Activated T-helper 2 cell treated with anti-CD3 and anti-CD28 coated beads, Interferon-gamma antibody, Interleukin-2, Interleukin-4, amounts not matched to agents 10 μg/mL and 5 μg/mL and 100 μg/mL, durations not matched to agents 14 hours and 24 hours and 36 hours (primary cell): Measurements from ENCODE around the gene CD200R1. TPM values are rescaled to one million over a fixed set of nuclear protein-coding genes. Genes with fewer than 3 reads are reported as not detected.

Source experiments
- DNase-seq: peaks from one replicate; pipeline ENCODE4 v3.0.0; 2021; ENCODE audit warnings: low spot score
- H3K27ac Mint-ChIP-seq: one replicate; pipeline ENCODE4 v1.8.0; 2021; ENCODE audit warnings: mixed read lengths
- H3K27me3 Mint-ChIP-seq: one replicate; pipeline ENCODE4 v1.8.0; 2021; ENCODE audit warnings: low read depth, mixed read lengths
- H3K36me3 Mint-ChIP-seq: one replicate; pipeline ENCODE4 v1.8.0; 2021; ENCODE audit warnings: low read depth, mixed read lengths
- H3K4me1 Mint-ChIP-seq: one replicate; pipeline ENCODE4 v1.8.0; 2021; ENCODE audit warnings: low read depth, mixed read lengths
- H3K4me3 Mint-ChIP-seq: one replicate; pipeline ENCODE4 v1.8.0; 2021; ENCODE audit warnings: low read depth, mild to moderate bottlenecking, moderate library complexity, mixed read lengths
- H3K9me3 Mint-ChIP-seq: one replicate; pipeline ENCODE4 v1.8.0; 2021; ENCODE audit warnings: mixed read lengths
- intact Hi-C: fragments of 100-400 bp; cut with micrococcal nuclease; formaldehyde crosslinking; loops from one replicate; pipeline ENCODE4 v1.15.1; 2023
- total RNA-seq: library from RNA; stranded (reverse); gene quantifications from 2 replicates; pipeline ENCODE4 v1.2.3, GENCODE V29; 2022

The CD200R1 gene
- total RNA-seq, 1 donor from 2014 or later: 3.4 TPM

GRCh38 chr3:112904786-112905185 lies 70.1 kb downstream of the CD200R1 start:
- Mint-ChIP-seq H3K36me3 (no peaks in the 10 kb centered on the region), H3K4me3 (no peak overlapping the region), H3K9me3 (peaks cover 21% of the 10 kb centered on the region), H3K4me1 (peaks cover 14% of the 10 kb centered on the region), H3K27ac (no peak overlapping the region), H3K27me3 (no peaks in the 10 kb centered on the region)
- intact Hi-C loops: no loop called here
- DNase-seq: no peak

DNA sequence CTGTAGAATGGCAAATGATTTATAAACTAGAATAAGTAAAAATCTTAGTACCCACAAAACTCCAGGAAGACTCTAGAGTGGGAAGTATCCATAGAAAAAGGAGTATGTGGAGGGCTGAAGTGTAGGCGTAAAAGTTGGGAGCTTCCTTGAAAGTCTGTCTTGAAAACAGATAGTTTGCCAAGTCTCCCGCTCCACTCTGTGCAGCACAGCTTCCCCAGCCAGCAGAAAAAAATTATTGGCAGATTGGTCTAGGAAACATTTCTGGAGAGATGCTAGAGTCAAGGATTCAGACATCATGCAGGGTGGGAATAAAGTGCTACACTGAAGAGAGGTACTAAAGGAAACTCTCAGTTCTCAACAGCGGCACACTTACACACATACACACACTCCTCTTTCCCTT lies 74.8 kb downstream of the CD200R1 start:
- Mint-ChIP-seq H3K4me1 (no peaks in the 10 kb centered on the region), H3K27me3 (peaks cover 3% of the 10 kb centered on the region), H3K9me3 (peaks cover 21% of the 10 kb centered on the region), H3K4me3 (no peak overlapping the region), H3K36me3 (no peaks in the 10 kb centered on the region), H3K27ac (no peak overlapping the region)
- DNase-seq: no peak
- intact Hi-C loops: no loop called here

GRCh38 chr3:112897791-112898190 lies 77.1 kb downstream of the CD200R1 start:
- Mint-ChIP-seq H3K27me3 (peaks cover 3% of the 10 kb centered on the region), H3K9me3 (peaks cover 1% of the 10 kb centered on the region), H3K27ac (no peak overlapping the region), H3K4me3 (no peak overlapping the region), H3K36me3 (no peaks in the 10 kb centered on the region), H3K4me1 (no peaks in the 10 kb centered on the region)
- intact Hi-C loops: no loop called here
- no peak for DNase-seq

DNA sequence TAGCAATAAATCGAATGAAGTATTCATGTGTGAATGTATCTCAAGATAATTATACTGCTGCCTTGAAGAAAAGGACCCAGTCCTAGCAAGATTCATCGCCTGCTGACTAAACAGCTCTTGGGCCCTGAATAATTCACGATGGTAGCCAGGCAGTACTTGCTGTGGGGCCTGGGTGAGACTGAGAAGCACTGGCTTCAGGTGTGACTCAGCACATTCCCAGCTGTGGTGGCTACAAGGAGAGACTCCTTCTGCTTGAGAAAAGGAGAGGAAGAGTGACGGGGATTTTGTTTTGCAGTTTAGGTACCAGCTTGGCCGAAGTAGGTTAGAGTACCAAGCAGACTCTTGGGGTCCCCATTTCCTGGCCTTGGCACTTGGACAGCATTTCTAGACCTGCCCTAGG lies 80.6 kb downstream of the CD200R1 start:
- Mint-ChIP-seq H3K4me1 (no peaks in the 10 kb centered on the region), H3K36me3 (no peaks in the 10 kb centered on the region), H3K9me3 (no peaks in the 10 kb centered on the region), H3K27me3 (peaks cover 3% of the 10 kb centered on the region), H3K27ac (no peak overlapping the region), H3K4me3 (no peak overlapping the region)
- intact Hi-C loops: no loop called here
- no peak for DNase-seq

- Mint-ChIP-seq H3K36me3 (no peaks in the 10 kb centered on the region), H3K4me3 (no peak overlapping the region), H3K9me3 (no peaks in the 10 kb centered on the region), H3K27ac (no peak overlapping the region), H3K27me3 (peaks cover 4% of the 10 kb centered on the region), H3K4me1 (no peaks in the 10 kb centered on the region)
- no peak for DNase-seq
- intact Hi-C loops: no loop called here
Observed at GRCh38 chr3:112889357-112889756, 85.5 kb downstream of the CD200R1 start.

GRCh38 chr3:112888381-112889085 lies 86.4 kb downstream of the CD200R1 start:
- Mint-ChIP-seq H3K9me3 (no peaks in the 10 kb centered on the region), H3K27me3 (peaks cover 4% of the 10 kb centered on the region), H3K27ac (no peak overlapping the region), H3K4me1 (no peaks in the 10 kb centered on the region), H3K4me3 (no peak overlapping the region), H3K36me3 (no peaks in the 10 kb centered on the region)
- intact Hi-C loops: no loop called here
- DNase-seq: no peak

DNA sequence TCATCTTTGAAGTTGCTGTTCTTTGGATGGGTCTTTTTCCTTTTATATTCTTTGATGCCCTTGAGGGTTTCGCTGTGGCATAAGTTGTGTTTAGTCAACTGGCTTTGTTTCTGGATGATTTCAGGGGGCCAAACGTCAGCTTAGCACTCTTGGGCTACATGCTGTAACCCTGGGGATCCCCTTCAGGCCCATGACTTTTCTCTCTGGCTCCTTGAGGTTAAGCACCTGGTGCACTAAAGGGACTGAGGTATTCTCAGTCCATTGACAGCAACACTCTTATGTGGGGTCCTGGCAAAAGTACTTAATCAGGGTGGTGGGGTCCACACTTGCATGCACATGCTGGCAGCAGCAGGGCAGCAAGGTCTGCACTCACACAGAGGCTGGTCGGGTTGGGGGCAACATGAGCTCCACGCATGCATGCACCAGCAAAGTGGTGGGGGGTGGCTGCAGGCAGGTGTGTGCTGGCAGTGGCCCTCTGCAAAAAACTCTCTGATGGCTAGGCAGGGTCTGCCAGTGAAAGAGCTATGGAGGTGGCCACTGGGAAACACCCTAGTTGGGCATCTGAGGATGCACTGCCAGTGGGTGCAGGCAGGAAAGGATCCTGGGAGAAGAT lies 90.1 kb downstream of the CD200R1 start:
- intact Hi-C loops: no loop called here
- Mint-ChIP-seq H3K4me1 (no peaks in the 10 kb centered on the region), H3K4me3 (no peak overlapping the region), H3K9me3 (no peaks in the 10 kb centered on the region), H3K27me3 (peaks cover 10% of the 10 kb centered on the region), H3K36me3 (no peaks in the 10 kb centered on the region), H3K27ac (no peak overlapping the region)
- no peak for DNase-seq

GRCh38 chr3:112881891-112882290 lies 93.0 kb downstream of the CD200R1 start:
- intact Hi-C loops: no loop called here
- H3K9me3 Mint-ChIP-seq: peaks cover 7% of the 10 kb centered on the region

DNA sequence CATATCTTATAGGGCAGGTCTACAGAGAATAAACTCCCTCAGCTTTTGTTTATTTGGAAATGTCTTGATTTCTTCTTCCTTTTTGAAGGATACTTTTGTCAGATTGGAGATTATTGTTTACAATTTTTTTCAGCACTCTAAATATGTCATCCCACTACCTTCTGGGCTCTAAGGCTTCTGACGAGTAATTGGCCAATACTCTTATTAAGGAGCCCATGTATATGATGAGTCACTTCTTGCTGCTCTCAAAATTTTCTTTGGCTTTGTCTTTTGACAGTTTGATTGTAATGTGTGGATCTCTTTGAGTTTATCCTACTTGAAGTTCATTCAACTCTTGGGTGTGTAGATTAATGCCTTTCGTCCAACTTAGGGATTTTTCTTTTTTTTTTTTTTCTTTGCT lies 99.3 kb downstream of the CD200R1 start:
- no peak overlapping the region for H3K4me3 Mint-ChIP-seq

More at GRCh38 chr3:112881891-112882290, 93.0 kb downstream of the CD200R1 start:
- no peaks in the 10 kb centered on the region for H3K36me3 Mint-ChIP-seq
- H3K27ac Mint-ChIP-seq: no peak overlapping the region
- no peak for DNase-seq
- H3K4me3 Mint-ChIP-seq: no peak overlapping the region
- no peaks in the 10 kb centered on the region for H3K4me1 Mint-ChIP-seq
- H3K27me3 Mint-ChIP-seq: peaks cover 10% of the 10 kb centered on the region

DNA sequence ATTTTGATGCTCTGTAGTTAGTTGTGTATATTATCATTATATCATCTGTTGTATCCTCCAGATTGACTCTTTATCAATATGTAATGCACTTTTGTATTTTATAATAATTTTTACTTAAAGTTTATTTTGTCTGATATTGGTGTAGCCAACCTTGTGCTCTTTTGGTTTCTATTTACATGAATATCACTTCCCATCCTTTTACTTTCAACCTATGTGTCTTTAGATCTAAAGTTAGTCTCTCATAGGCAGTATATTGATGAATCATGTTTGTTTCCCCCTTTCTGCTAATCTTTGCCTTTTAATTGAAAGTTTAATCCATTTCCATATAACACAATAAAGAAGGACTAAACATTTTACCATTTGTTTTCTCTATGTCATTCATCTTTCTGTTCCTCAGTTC lies 100.2 kb downstream of the CD200R1 start:
- Mint-ChIP-seq H3K9me3 (peaks cover 34% of the 10 kb centered on the region), H3K4me1 (peaks cover 1% of the 10 kb centered on the region), H3K27me3 (no peaks in the 10 kb centered on the region), H3K4me3 (no peak overlapping the region), H3K27ac (no peak overlapping the region), H3K36me3 (no peaks in the 10 kb centered on the region)
- DNase-seq: no peak
- intact Hi-C loops: no loop called here

More for the DNA sequence above, 99.3 kb downstream of the CD200R1 start:
- no peak for DNase-seq
- intact Hi-C loops: no loop called here
- H3K36me3 Mint-ChIP-seq: no peaks in the 10 kb centered on the region
- H3K9me3 Mint-ChIP-seq: peaks cover 26% of the 10 kb centered on the region
- peaks cover 1% of the 10 kb centered on the region for H3K4me1 Mint-ChIP-seq
- no peaks in the 10 kb centered on the region for H3K27me3 Mint-ChIP-seq
- H3K27ac Mint-ChIP-seq: no peak overlapping the region

DNA sequence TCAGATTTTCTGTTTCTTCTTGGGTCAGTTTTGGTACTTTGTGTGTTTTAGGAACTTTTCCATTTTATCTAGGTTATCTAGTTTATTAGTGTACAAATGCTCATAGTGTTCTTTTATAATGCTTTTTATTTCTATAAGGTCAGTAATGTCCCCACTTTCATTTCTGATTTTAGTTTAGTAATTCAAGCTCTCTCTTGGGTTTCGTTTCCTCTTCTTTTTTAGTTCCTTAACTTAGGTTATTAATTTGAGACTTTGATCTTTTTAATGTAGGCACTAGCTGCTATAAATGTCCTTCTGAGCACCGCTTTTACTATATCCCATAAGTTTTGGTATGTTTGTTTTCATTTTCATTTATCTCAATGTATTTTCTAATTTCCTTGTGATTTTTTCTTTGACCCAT lies 101.3 kb downstream of the CD200R1 start:
- H3K36me3 Mint-ChIP-seq: no peaks in the 10 kb centered on the region
- H3K27ac Mint-ChIP-seq: no peak overlapping the region
- intact Hi-C loops: no loop called here

DNA sequence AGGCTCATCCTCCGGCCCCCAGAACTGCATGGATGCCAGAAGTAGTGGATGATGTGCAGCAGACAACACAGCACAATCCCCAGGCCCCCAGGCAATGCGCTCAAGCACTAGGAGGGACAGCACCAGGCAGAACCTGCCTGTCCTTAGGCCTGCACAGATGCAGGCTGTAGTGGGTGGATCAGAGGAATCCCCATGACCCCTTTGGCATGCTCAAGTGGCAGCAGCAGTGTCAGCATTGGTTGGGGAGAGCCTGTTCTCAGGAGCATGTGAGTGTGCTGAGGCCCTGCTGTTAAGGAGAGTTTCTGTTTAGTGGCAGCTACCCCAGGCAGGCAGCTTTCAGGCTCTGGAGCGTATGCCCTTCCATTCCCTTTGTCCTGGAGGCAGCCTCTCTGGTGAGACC lies 103.2 kb downstream of the CD200R1 start:
- Mint-ChIP-seq H3K4me3 (no peak overlapping the region), H3K9me3 (peaks cover 40% of the 10 kb centered on the region), H3K4me1 (peaks cover 1% of the 10 kb centered on the region), H3K36me3 (no peaks in the 10 kb centered on the region), H3K27ac (no peak overlapping the region), H3K27me3 (peaks cover 5% of the 10 kb centered on the region)
- intact Hi-C loops: no loop called here
- DNase-seq: no peak

More for the DNA sequence above, 101.3 kb downstream of the CD200R1 start:
- H3K4me3 Mint-ChIP-seq: no peak overlapping the region
- peaks cover 42% of the 10 kb centered on the region for H3K9me3 Mint-ChIP-seq
- peaks cover 1% of the 10 kb centered on the region for H3K4me1 Mint-ChIP-seq
- DNase-seq: no peak
- no peaks in the 10 kb centered on the region for H3K27me3 Mint-ChIP-seq
